OCI-LY3 (cell line): ENCODE measurements around the gene IFNA2.
A peak's percentile ranks its signal among the peaks of the same experiment; 100 is the strongest.

Experiments
- H2AFZ ChIP-seq: fragments of 200-600, 300-600 bp; shearing (Covaris generic); 2 replicates; pipeline ENCODE4 v1.6.0; 2014; ENCODE audit warnings: antibody characterized with exemption, low read depth, low read length
- H3K27ac ChIP-seq: fragments of 200-600, 300-600 bp; sonication (generic); 2 replicates; pipeline ENCODE4 v1.5.1; 2014; ENCODE audit warnings: mild to moderate bottlenecking, low read length, moderate library complexity, mixed read lengths
- H3K27me3 ChIP-seq: fragments of 200-600, 300-600 bp; sonication (generic); 2 replicates; pipeline ENCODE4 v1.6.1; 2014; ENCODE audit warnings: low read depth, low read length, mixed read lengths
- H3K36me3 ChIP-seq: fragments of 200-600, 300-600 bp; sonication (generic); replicated peaks from 2 replicates; pipeline ENCODE3; 2014; ENCODE audit warnings: low read depth, low read length, mixed read lengths
- H3K4me1 ChIP-seq: fragments of 300-600, 200-600 bp; sonication (generic); 2 replicates; pipeline ENCODE4 v1.6.1; 2014; ENCODE audit warnings: low read length, mixed read lengths
- H3K4me2 ChIP-seq: fragments of 200-600, 300-600 bp; sonication (generic); 2 replicates; pipeline ENCODE4 v1.6.1; 2014; ENCODE audit warnings: low read length, mixed read lengths
- H3K4me3 ChIP-seq: fragments of 300-600, 200-600 bp; sonication (generic); 2 replicates; pipeline ENCODE4 v1.5.1; 2014; ENCODE audit warnings: antibody characterized with exemption, mild to moderate bottlenecking, low read length, moderate library complexity
- H3K79me2 ChIP-seq: fragments of 300-600, 200-600 bp; shearing (Covaris generic); 2 replicates; pipeline ENCODE4 v1.6.1; 2014; ENCODE audit warnings: mild to moderate bottlenecking, low read length, mixed read lengths
- H3K9ac ChIP-seq: fragments of 300-600, 200-600 bp; shearing (Covaris generic); 2 replicates; pipeline ENCODE4 v1.6.0; 2014; ENCODE audit warnings: mild to moderate bottlenecking, low read length, moderate library complexity
- H3K9me3 ChIP-seq: fragments of 200-600, 300-600 bp; shearing (Covaris generic); 2 replicates; pipeline ENCODE4 v1.6.1; 2014; ENCODE audit warnings: low read length, mixed read lengths; ENCODE audit not compliant: insufficient read depth
- H4K20me1 ChIP-seq: fragments of 200-600, 300-600 bp; sonication (generic); 2 replicates; pipeline ENCODE4 v1.6.1; 2016; ENCODE audit warnings: low read length, mixed read lengths; ENCODE audit not compliant: insufficient read depth
- EZH2phosphoT487 ChIP-seq: fragments of 200-600 bp; shearing (Covaris generic); IDR thresholded peaks from 2 replicates; pipeline ENCODE4 v1.6.1; 2018; ENCODE audit warnings: antibody characterized with exemption, mixed run types, low read depth

IFNA2 gene

DNA sequence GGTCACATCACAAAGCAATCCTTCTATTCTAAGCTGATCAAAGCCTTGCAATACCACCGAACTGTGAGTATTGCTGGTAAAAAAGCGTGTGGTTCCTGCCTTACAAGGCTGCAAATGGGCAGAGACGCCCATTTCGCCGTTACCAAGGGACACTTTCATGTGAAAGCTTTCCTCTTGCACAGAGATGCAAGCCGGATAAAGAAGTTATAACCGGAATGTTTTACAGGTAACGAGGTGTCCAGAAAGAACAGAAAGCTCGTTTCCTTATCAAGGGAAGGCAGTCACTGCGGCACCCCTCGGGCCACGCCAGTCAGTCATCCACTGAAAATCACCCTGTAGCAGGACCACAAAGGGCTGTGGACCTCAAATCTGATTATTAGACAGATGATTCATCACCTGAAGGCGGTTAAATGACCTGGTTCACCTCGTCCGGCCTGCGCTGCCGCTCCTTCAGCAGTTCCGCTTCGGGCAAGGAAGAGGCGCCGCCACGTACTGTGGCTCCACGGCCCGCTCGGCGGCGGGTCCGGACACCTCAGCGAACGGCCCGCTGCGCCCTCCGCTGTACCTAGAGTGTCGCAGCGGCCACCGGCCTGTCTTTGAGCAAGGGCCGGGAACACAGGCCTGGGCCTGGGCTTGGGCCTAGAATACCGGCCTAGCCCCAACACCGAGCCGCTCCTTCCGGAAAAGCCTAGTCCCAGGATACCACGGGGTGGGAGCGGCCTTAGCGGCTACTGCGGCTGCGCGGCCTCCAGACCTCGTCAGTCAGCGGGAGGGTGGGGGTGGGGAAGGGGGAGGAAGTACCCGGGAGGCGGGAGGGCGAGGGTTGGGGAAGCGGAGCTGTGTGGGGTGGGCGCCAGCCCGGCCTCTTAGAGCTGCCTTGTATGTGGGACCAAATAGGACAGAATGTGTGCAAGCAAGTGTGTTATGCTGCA is 50.2 kb downstream of the IFNA2 start, which contains the start of gene KLHL9:
TSS of gene KLHL9 (minus strand) at position 704 of the 932 bp plus-strand sequence. CDS start at position 159, 545 bp downstream.
- H3K27me3 ChIP-seq = peaks cover 32% of the 10 kb centered on the region
- peak within 1 kb of the TSS; percentile 43 for H3K27ac ChIP-seq
- peaks cover 37% of the 10 kb centered on the region for H3K79me2 ChIP-seq
- H3K4me1 ChIP-seq = peaks cover 12% of the 10 kb centered on the region
- H4K20me1 ChIP-seq = peaks cover 42% of the 10 kb centered on the region
- peak within 1 kb of the TSS; percentile 90 for H2AFZ ChIP-seq
- H3K4me2 ChIP-seq = peak within 1 kb of the TSS; percentile 92
- no peak for TF ChIP-seq EZH2phosphoT487
- peak within 1 kb of the TSS; percentile 95 for H3K9ac ChIP-seq
- peaks cover 23% of the 10 kb centered on the region for H3K36me3 ChIP-seq
- H3K9me3 ChIP-seq = no peaks in the 10 kb centered on the region
- peak within 1 kb of the TSS; percentile 97 for H3K4me3 ChIP-seq
